GM12878 (cell line): Measurements from ENCODE around the gene MAGEA6. TPM values are rescaled to one million over a fixed set of nuclear protein-coding genes. Genes with fewer than 3 reads are reported as not detected.

ENCODE experiments used
- ATAC-seq: fragments of 200-7000 bp; cut with Tn5 transposase; 3 replicates; pipeline ENCODE4 v1.9.1; 2020; ENCODE audit warnings: mild to moderate bottlenecking, moderate library complexity
- BruUV-seq: library from RNA; stranded (reverse); fragments of 400-500 nt; replicated peaks from 2 replicates; lab custom pipeline; 2021; lab: Mats Ljungman, UMichigan
- CTCF ChIA-PET: fragments of 300-600 bp; sonication (Branson Sonifier 250); formaldehyde crosslinking; extraction: SDS; loops from one replicate; lab custom pipeline; 2021; ENCODE audit warnings: inconsistent platforms; lab: Yijun Ruan, JAX
- POLR2A ChIA-PET: fragments of 350-600 bp; formaldehyde crosslinking; extraction: SDS; loops from one replicate; lab custom pipeline; 2021; ENCODE audit warnings: inconsistent platforms; lab: Charles Lee
- RAD21 ChIA-PET: fragments of 300-600 bp; sonication (Branson Sonifier 250); formaldehyde crosslinking; loops from one replicate; lab custom pipeline; 2023; ENCODE audit warnings: antibody characterized with exemption; ENCODE audit not compliant: unreplicated experiment; lab: Charles Lee
- SMC1A ChIA-PET: fragments of 300-600 bp; sonication (Branson Sonifier 250); formaldehyde crosslinking; loops from one replicate; lab custom pipeline; 2023; ENCODE audit not compliant: unreplicated experiment, uncharacterized antibody; lab: Charles Lee
- DNase-seq: peaks from one replicate; pipeline ENCODE4 v3.0.0-alpha.2; 2011; ENCODE audit warnings: low read depth, low spot score
- FAIRE-seq: peaks from 3 replicates; lab custom pipeline; 2011; peaks lifted over from hg19 to GRCh38; lab: Jason Lieb, UNC
- H2AFZ ChIP-seq: 2 replicates; pipeline ENCODE4 v1.6.0; 2011; ENCODE audit warnings: low read depth, low read length, control low read depth; ENCODE audit not compliant: control insufficient read depth
- H3K27ac ChIP-seq: 2 replicates; pipeline ENCODE4 v1.5.1; 2011; ENCODE audit warnings: control low read depth; ENCODE audit not compliant: control insufficient read depth, insufficient read depth
- H3K27me3 ChIP-seq, 2 experiments: replicated peaks in 1 of 2; 2 replicates each; pipeline versions ENCODE4 v1.6.0 to v1.6.1; 2011; ENCODE audit warnings: low read length in 1 of 2; ENCODE audit not compliant: control insufficient read depth in 2 of 2, insufficient read depth in 2 of 2
- H3K36me3 ChIP-seq, 2 experiments: 2 replicates each; pipeline ENCODE4 v1.5.1; 2011; ENCODE audit warnings: low read length in 1 of 2; ENCODE audit not compliant: control insufficient read depth in 2 of 2, insufficient read depth in 2 of 2
- H3K4me1 ChIP-seq: 2 replicates; pipeline ENCODE4 v1.6.1; 2011; ENCODE audit warnings: mild to moderate bottlenecking, low read length, moderate library complexity, mixed read lengths; ENCODE audit not compliant: control insufficient read depth, insufficient read depth
- H3K4me2 ChIP-seq: 2 replicates; pipeline ENCODE4 v1.6.0; 2011; ENCODE audit warnings: control low read depth; ENCODE audit not compliant: control insufficient read depth, insufficient read depth
- H3K4me3 ChIP-seq: fragments of 200-600 bp; sonication (generic); 2 replicates; pipeline ENCODE4 v1.5.1; 2016
- H3K79me2 ChIP-seq: 2 replicates; pipeline ENCODE4 v1.6.0; 2011; ENCODE audit warnings: low read length; ENCODE audit not compliant: control insufficient read depth, insufficient read depth
- H3K9ac ChIP-seq: 2 replicates; pipeline ENCODE4 v1.8.0; 2011; ENCODE audit warnings: low read length, control low read depth, mixed read lengths; ENCODE audit not compliant: control insufficient read depth, insufficient read depth
- H3K9me3 ChIP-seq: replicated peaks from 3 replicates; pipeline ENCODE4 v1.5.1; 2011; ENCODE audit warnings: mild to moderate bottlenecking, low read length; ENCODE audit not compliant: control insufficient read depth, insufficient read depth
- H4K20me1 ChIP-seq: 2 replicates; pipeline ENCODE4 v1.6.0; 2011; ENCODE audit not compliant: control insufficient read depth, insufficient read depth
- ATF3 ChIP-seq: IDR thresholded peaks from 2 replicates; pipeline ENCODE4 v1.6.1; 2011; ENCODE audit warnings: low read depth, mild to moderate bottlenecking, low read length, moderate library complexity, borderline replicate concordance; ENCODE audit errors: extremely low read depth
- BRCA1 ChIP-seq: IDR thresholded peaks from 2 replicates; pipeline ENCODE4 v1.6.1; 2011; ENCODE audit warnings: low read depth, low read length, improper control_type of control experiment
- CHD2 ChIP-seq: IDR thresholded peaks from 2 replicates; pipeline ENCODE4 v1.6.1; 2011; ENCODE audit warnings: low read depth, low read length, improper control_type of control experiment, borderline replicate concordance
- ETV6 ChIP-seq, 2 experiments: fragments of 450-650 bp in 1 of 2; IDR thresholded peaks in 1 of 2; conservative IDR thresholded peaks in 1 of 2; 2 replicates each; pipeline ENCODE4 v1.6.1; 2014; ENCODE audit warnings: antibody characterized with exemption in 1 of 2, borderline replicate concordance in 1 of 2, low read depth in 1 of 2, mild to moderate bottlenecking in 1 of 2, moderate library complexity in 1 of 2
- GATAD2B ChIP-seq: fragments of 450-650 bp; conservative IDR thresholded peaks from 2 replicates; pipeline ENCODE4 v1.6.1; 2017; ENCODE audit warnings: low read depth, mild to moderate bottlenecking, moderate library complexity
- PKNOX1 ChIP-seq: fragments of 450-650 bp; IDR thresholded peaks from 2 replicates; pipeline ENCODE4 v1.6.1; 2016; ENCODE audit warnings: mild to moderate bottlenecking
- ZNF274 ChIP-seq: IDR thresholded peaks from one replicate; pipeline ENCODE4 v1.8.0; 2011; ENCODE audit not compliant: insufficient read length, insufficient read depth
- WGBS: methylation state at CpG from one replicate; pipeline ENCODE4 v1.1.6; 2016; ENCODE audit warnings: low lambda C conversion rate; ENCODE audit not compliant: insufficient replicate concordance, insufficient coverage; ENCODE audit errors: missing lambda C conversion rate; 5-methylcytosine and 5-hydroxymethylcytosine counted together
- in situ Hi-C: fragments of 300-500 bp; cut with MboI; formaldehyde crosslinking; loops from 9 replicates; pipeline ENCODE4 v1.14.3; 2018; ENCODE audit warnings: mixed read lengths
- intact Hi-C: fragments of 100-400 bp; cut with micrococcal nuclease; formaldehyde crosslinking; loops from one replicate; pipeline ENCODE4 v1.14.2; 2022; ENCODE audit not compliant: unreplicated experiment
- polyA plus RNA-seq, 11 experiments: library from polyadenylated mRNA; depleted of rRNA in 4 of 11; unstranded in 6 of 11; stranded (reverse) in 5 of 11; fragments of >200 nt; fragmentation: Nextera tagmentation in 4 of 11; fragmentation: Illumina TruSeq in 1 of 11; extraction: Ambion mirVana in 4 of 11; extraction: Trizol in 1 of 11; gene quantifications; 1 replicate in 1 of 11; 2 replicates in 10 of 11; pipeline versions ENCODE4 v1.2.1 to v1.2.3, GENCODE V29; 2011 to 2016; ENCODE audit warnings: inconsistent platforms in 2 of 11, missing spikeins in 2 of 11, low read depth in 1 of 11
- total RNA-seq, 4 experiments: library from RNA; depleted of rRNA in 3 of 4; stranded (reverse); fragments of >200 nt in 3 of 4; fragmentation: Illumina TruSeq in 1 of 4; extraction: Trizol in 1 of 4; gene quantifications; 2 replicates each; pipeline versions ENCODE4 v1.2.1 to v1.2.3, GENCODE V29; 2013 to 2021
- TF ChIP-seq, protein P1 (sequence below): fragments of 450-650 bp; IDR thresholded peaks from 2 replicates; pipeline ENCODE4 v1.6.1; 2017; ENCODE audit warnings: mild to moderate bottlenecking, low read depth, inconsistent platforms; ENCODE audit not compliant: poor library complexity, severe bottlenecking
- TF ChIP-seq, protein P2 (sequence below): fragments of 450-650 bp; IDR thresholded peaks from 2 replicates; pipeline ENCODE4 v1.6.1; 2017; ENCODE audit warnings: mild to moderate bottlenecking, moderate library complexity

The MAGEA6 gene
- total and polyA plus RNA-seq, 10 of the 15 experiments (the other 5 are each of a cell fraction or from before 2014, with no cell fraction given), result 0.38 to 2.7 TPM; not detected in 8

DNA sequence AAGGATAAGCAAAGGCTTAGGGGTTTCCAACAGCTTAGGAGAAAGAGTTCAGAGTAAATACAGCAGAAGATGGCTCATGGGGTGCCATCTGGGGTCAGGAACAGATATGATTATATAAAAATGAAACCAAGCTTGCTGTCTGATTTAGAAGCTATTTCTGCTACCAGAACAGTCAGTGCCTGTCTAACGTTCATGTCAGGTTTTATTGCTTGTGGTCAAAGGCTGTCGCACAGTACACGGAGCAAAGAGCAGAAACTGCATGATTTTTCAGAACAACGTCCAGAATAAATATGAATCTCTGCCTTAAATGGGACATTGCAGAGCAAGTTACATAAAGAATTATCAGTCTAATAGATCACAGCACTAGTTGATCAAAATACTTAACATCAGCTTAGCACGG is 43.7 kb upstream of the MAGEA6 start (continued):
- no peak for TF ChIP-seq PKNOX1
- TF ChIP-seq, all 136 proteins: peak for 0

GRCh38 chrX:152810403-152810802 is 40.9 kb upstream of the MAGEA6 start:
- ATAC-seq, result no peak
- H3K9me3 ChIP-seq, result no peaks in the 10 kb centered on the region
- RAD21 ChIA-PET, result no interaction called here
- no peaks in the 10 kb centered on the region for H3K4me1 ChIP-seq
- no peak for FAIRE-seq
- 28% methylated on average over 4 of the region's 4 CpGs for WGBS
- POLR2A ChIA-PET, result no interaction called here
- DNase-seq, result no peak
- no peaks in the 10 kb centered on the region for H3K36me3 ChIP-seq
- SMC1A ChIA-PET, result no interaction called here
- CTCF ChIA-PET, result interaction anchor here (0.9 to 1.4 kb wide), 2 partner anchors 11 to 1063 kb away, joined by 3 to 5 read pairs; no protein-coding TSS in a partner anchor
- H3K9ac ChIP-seq, result no peak overlapping the region
- in situ Hi-C loops (loop anchor here (25.0 kb wide), 1 partner anchor 173 kb away; the partner anchor contains the start of gene GABRQ), intact Hi-C loops (no loop called here)
- H3K27me3 ChIP-seq, result no peaks in the 10 kb centered on the region
- no peak overlapping the region for H2AFZ ChIP-seq
- no peaks in the 10 kb centered on the region for H4K20me1 ChIP-seq
- H3K27ac ChIP-seq, result no peak overlapping the region
- no peaks in the 10 kb centered on the region for H3K79me2 ChIP-seq
- no TSS peak for BruUV-seq
- H3K4me2 ChIP-seq, result no peak overlapping the region
- H3K4me3 ChIP-seq, result no peak overlapping the region
- TF ChIP-seq BRCA1, result no peak
- TF ChIP-seq ATF3, result no peak
- TF ChIP-seq, protein P1, sequence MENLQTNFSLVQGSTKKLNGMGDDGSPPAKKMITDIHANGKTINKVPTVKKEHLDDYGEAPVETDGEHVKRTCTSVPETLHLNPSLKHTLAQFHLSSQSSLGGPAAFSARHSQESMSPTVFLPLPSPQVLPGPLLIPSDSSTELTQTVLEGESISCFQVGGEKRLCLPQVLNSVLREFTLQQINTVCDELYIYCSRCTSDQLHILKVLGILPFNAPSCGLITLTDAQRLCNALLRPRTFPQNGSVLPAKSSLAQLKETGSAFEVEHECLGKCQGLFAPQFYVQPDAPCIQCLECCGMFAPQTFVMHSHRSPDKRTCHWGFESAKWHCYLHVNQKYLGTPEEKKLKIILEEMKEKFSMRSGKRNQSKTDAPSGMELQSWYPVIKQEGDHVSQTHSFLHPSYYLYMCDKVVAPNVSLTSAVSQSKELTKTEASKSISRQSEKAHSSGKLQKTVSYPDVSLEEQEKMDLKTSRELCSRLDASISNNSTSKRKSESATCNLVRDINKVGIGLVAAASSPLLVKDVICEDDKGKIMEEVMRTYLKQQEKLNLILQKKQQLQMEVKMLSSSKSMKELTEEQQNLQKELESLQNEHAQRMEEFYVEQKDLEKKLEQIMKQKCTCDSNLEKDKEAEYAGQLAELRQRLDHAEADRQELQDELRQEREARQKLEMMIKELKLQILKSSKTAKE, result no peak
- no peak for TF ChIP-seq ETV6 (conservative IDR thresholded peaks at IDR 0.05 in 1 of 2, IDR thresholded peaks at IDR 0.05 in 1 of 2; ENCODE audit: borderline replicate concordance in 1 of 2, low read depth in 1 of 2)
- TF ChIP-seq, protein P2, sequence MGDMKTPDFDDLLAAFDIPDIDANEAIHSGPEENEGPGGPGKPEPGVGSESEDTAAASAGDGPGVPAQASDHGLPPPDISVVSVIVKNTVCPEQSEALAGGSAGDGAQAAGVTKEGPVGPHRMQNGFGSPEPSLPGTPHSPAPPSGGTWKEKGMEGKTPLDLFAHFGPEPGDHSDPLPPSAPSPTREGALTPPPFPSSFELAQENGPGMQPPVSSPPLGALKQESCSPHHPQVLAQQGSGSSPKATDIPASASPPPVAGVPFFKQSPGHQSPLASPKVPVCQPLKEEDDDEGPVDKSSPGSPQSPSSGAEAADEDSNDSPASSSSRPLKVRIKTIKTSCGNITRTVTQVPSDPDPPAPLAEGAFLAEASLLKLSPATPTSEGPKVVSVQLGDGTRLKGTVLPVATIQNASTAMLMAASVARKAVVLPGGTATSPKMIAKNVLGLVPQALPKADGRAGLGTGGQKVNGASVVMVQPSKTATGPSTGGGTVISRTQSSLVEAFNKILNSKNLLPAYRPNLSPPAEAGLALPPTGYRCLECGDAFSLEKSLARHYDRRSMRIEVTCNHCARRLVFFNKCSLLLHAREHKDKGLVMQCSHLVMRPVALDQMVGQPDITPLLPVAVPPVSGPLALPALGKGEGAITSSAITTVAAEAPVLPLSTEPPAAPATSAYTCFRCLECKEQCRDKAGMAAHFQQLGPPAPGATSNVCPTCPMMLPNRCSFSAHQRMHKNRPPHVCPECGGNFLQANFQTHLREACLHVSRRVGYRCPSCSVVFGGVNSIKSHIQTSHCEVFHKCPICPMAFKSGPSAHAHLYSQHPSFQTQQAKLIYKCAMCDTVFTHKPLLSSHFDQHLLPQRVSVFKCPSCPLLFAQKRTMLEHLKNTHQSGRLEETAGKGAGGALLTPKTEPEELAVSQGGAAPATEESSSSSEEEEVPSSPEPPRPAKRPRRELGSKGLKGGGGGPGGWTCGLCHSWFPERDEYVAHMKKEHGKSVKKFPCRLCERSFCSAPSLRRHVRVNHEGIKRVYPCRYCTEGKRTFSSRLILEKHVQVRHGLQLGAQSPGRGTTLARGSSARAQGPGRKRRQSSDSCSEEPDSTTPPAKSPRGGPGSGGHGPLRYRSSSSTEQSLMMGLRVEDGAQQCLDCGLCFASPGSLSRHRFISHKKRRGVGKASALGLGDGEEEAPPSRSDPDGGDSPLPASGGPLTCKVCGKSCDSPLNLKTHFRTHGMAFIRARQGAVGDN, result no peak
- no peak for TF ChIP-seq GATAD2B
- TF ChIP-seq CHD2, result no peak
- TF ChIP-seq ZNF274, result no peak
